Measurements from ENCODE around the gene SLC35A4.

Gene SLC35A4

GRCh38 chr5:140607031-140607430 lies 42.4 kb downstream of the SLC35A4 start:
- intact Hi-C loops (cut with micrococcal nuclease) = no loop called here

DNA sequence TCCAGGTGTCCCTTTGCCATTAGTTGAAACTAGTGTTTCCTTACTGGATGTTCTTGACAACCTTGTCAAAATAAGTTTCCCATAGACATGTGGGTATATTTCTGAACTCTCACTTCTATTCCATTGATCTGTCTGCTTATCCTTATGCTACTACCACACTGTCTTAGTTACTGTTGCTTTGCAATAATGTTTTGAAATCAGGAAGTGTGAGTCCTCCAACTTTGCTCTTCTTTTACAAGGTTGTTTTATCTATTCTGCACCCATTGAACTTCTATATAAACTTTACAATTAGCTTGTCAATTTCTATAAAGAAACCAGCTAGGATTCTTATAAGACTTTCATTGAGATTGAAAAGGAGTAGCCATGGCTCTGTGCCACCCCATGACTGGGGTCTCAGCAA lies 44.1 kb downstream of the SLC35A4 start:
- Mint-ChIP-seq H3K4me3 (peak overlapping the region; percentile 50), H3K27ac (peak overlapping the region; percentile 98), H3K36me3 (ENCODE audit: low read depth) (no peaks in the 10 kb centered on the region), H3K27me3 (no peaks in the 10 kb centered on the region), H3K9me3 (no peaks in the 10 kb centered on the region), H3K4me1 (ENCODE audit: low read depth) (peaks cover 62% of the 10 kb centered on the region)
- intact Hi-C loops (cut with micrococcal nuclease) = loop anchor here (2.0 kb wide), 1 partner anchor 14 kb away; no protein-coding TSS in a partner anchor

More at GRCh38 chr5:140607031-140607430, 42.4 kb downstream of the SLC35A4 start:
- peak overlapping the region; percentile 43 for H3K27ac Mint-ChIP-seq
- H3K36me3 Mint-ChIP-seq (ENCODE audit: low read depth) = no peaks in the 10 kb centered on the region
- H3K27me3 Mint-ChIP-seq = no peaks in the 10 kb centered on the region
- H3K9me3 Mint-ChIP-seq = peaks cover 4% of the 10 kb centered on the region
- H3K4me1 Mint-ChIP-seq (ENCODE audit: low read depth) = peaks cover 62% of the 10 kb centered on the region
- H3K4me3 Mint-ChIP-seq = no peak overlapping the region

- no peaks in the 10 kb centered on the region for H3K36me3 Mint-ChIP-seq (ENCODE audit: low read depth)
- H3K27me3 Mint-ChIP-seq = no peaks in the 10 kb centered on the region
- peak overlapping the region; percentile 50 for H3K4me3 Mint-ChIP-seq
- peak overlapping the region; percentile 98 for H3K27ac Mint-ChIP-seq
- intact Hi-C loops (cut with micrococcal nuclease) = loop anchor here (2.0 kb wide), 1 partner anchor 14 kb away; no protein-coding TSS in a partner anchor
- H3K9me3 Mint-ChIP-seq = no peaks in the 10 kb centered on the region
- H3K4me1 Mint-ChIP-seq (ENCODE audit: low read depth) = peaks cover 64% of the 10 kb centered on the region
These were observed 44.5 kb downstream of the SLC35A4 start for GRCh38 chr5:140609126-140609525.

DNA sequence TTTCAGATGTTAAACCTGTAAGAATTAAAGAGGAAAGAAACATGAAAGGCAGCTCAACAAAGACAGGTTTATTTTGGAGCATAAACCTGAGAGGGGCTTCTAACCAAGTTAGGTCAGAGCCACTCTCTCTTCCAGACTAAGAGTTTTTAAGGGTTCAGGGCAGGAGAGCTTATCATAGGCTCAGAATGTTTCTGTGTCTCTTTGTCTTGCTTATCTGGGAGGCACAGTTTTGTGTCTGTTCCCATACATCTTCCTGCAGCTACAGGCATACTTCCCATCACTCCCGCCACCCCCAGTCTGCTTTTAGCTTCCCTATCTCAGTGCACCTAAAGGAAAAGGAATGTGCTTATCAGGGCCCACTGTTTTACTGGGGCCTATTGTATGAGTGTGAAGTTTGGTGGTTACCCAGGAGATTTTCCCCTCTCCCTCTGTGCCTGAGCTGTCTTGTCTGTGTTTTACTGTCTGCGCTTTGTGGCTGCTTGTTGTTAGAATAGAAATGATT lies 46.4 kb downstream of the SLC35A4 start:
- no peaks in the 10 kb centered on the region for H3K36me3 Mint-ChIP-seq (ENCODE audit: low read depth)
- H3K27ac Mint-ChIP-seq = peak overlapping the region; percentile 98
- H3K27me3 Mint-ChIP-seq = no peaks in the 10 kb centered on the region
- no peak overlapping the region for H3K4me3 Mint-ChIP-seq
- intact Hi-C loops (cut with micrococcal nuclease) = loop anchor here (5.0 kb wide), 1 partner anchor 34 kb away; no protein-coding TSS in a partner anchor
- peaks cover 62% of the 10 kb centered on the region for H3K4me1 Mint-ChIP-seq (ENCODE audit: low read depth)
- H3K9me3 Mint-ChIP-seq = no peaks in the 10 kb centered on the region

All from dendritic cell treated with granulocyte-macrophage colony-stimulating factor and Interleukin-4, amounts not matched to agents 40 ng/mL and 50 ng/mL, for 4 days (primary cell).